Measurements from ENCODE around the gene DCC.

GRCh38 chr18:52648201-52648600, 308.2 kb downstream of the DCC start:
- TF ChIP-seq CTCF (optimal IDR thresholded peaks at IDR 0.05 in 1 of 3, IDR thresholded peaks at IDR 0.05 in 1 of 3, conservative IDR thresholded peaks at IDR 0.05 in 1 of 3; ENCODE audit: extremely low read depth in 1 of 3, insufficient read depth in 2 of 3, low read length in 3 of 3), result no peak
- no peak for TF ChIP-seq EZH2 (IDR thresholded peaks at IDR 0.05; ENCODE audit: low read length)

All from keratinocyte (primary cell).